GM21717 (cell line): ENCODE results near the gene DNAH14.
"Not testable (repeated sequence)": the region's sequence is repeated elsewhere in the genome, so short reads cannot be mapped to it uniquely, and the experiment has no call there.

Source experiments
- ATAC-seq: cut with Tn5 transposase; IDR thresholded peaks from one replicate; pipeline ENCODE4 v1.9.1; 2021; ENCODE audit warnings: mild to moderate bottlenecking, moderate library complexity; ENCODE audit not compliant: unreplicated experiment

DNAH14 gene

GRCh38 chr1:225335098-225335778 lies 405.8 kb downstream of the DNAH14 start:
- not testable (repeated sequence) for ATAC-seq

- ATAC-seq, result no peak
These were observed 409.1 kb downstream of the DNAH14 start for GRCh38 chr1:225338545-225338944.

DNA sequence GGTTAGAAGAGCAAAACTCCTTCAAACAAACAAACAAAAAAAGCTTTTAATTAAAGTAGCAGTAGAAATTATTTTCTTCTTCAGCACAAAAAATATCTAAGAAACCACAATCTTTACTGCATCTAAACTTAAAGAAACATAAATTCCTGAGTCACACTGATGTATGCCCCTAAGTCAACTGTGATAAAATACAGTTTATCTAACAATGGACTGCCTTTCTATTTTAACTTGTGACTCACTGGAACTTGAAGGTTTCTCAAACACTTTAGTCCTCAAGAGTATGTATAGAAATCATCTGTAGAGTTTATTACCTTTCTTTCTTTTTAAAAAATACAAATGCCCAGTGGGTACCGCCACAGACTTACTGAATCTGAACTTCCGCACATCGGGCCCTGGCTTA lies 412.2 kb downstream of the DNAH14 start:
- no peak for ATAC-seq

- ATAC-seq, result no peak
These were observed 413.2 kb downstream of the DNAH14 start for GRCh38 chr1:225342695-225343094.

DNA sequence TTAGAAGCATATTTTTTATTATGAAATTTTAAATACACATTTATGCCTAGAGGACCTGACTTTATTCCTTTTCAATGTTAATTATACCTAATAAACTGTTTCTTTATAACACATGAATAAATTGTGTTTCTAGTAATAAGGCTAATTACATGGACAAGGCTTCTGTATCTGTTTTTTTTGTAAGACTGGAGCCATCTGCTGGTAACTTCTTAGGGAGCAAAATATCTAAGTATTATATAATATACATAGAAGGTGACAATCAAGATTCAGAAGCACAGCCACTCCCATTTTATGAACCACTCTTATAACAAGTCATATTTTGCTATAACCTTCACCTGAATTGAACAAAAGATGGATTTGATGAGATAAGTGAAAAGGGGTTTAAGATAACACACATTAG lies 414.1 kb downstream of the DNAH14 start:
- ATAC-seq, result no peak

GRCh38 chr1:225347123-225347683 lies 417.7 kb downstream of the DNAH14 start:
- no peak for ATAC-seq

DNA sequence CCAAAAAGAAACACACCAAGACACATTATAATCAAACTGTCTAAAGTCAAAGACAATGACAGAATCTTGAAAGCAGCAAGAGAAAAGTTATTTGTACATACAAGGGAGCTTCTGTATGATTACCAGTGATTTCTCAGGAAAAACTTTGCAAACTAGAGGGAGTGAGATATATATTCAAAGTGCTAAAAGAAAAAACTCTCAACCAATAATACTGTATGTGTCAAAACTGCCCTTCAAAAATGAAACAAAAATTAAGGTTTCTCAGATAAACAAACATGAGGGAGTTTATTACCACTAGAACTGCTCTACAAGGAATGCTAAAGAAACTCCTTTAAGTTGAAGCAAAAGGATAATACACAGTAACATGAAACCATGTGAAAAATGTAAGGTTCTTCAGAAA lies 418.9 kb downstream of the DNAH14 start:
- ATAC-seq, result no peak

GRCh38 chr1:225349826-225350225 lies 420.4 kb downstream of the DNAH14 start:
- ATAC-seq, result no peak

DNA sequence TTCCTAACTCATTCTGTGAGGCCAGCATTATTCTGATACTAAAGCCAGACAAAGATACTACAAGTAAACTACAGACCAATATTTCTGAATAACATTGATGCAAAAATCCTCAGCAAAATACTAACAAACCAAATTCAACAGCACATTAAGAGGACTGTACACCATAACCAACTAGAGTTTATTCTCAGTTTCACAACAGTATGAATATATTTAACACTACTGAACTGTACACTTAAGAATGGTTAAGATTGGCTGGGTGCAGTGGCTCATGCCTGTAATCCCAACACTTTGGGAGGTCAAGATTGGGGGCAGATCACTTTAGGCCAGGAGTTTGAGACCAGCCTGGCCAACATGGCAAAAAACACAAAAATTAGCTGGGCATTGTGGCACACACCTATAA lies 421.4 kb downstream of the DNAH14 start:
- no peak for ATAC-seq

GRCh38 chr1:225354906-225355305 lies 425.4 kb downstream of the DNAH14 start:
- ATAC-seq, result no peak

- no peak for ATAC-seq
These were observed 426.4 kb downstream of the DNAH14 start for GRCh38 chr1:225355863-225356262.

- no peak for ATAC-seq
These were observed 430.6 kb downstream of the DNAH14 start for GRCh38 chr1:225360119-225360518.

DNA sequence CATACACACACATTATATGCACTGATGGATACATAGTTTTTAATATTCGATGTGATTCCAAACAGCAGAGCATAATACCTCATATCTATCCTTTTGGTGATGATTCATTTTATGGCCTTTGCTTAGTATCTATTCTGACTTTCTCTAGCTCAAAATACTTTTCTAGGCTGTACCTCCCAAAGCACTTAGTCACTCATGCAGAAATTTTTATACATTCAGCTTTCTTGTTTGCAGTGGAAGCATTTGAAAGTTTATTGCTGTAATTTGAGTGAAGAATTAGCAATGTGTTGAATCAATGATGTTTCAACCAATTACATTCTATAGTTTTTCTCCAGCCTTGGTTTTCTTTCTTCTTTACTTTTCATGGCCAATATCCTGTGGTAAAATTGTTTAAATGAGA lies 431.7 kb downstream of the DNAH14 start:
- no peak for ATAC-seq

GRCh38 chr1:225362805-225363204 lies 433.3 kb downstream of the DNAH14 start:
- no peak for ATAC-seq

DNA sequence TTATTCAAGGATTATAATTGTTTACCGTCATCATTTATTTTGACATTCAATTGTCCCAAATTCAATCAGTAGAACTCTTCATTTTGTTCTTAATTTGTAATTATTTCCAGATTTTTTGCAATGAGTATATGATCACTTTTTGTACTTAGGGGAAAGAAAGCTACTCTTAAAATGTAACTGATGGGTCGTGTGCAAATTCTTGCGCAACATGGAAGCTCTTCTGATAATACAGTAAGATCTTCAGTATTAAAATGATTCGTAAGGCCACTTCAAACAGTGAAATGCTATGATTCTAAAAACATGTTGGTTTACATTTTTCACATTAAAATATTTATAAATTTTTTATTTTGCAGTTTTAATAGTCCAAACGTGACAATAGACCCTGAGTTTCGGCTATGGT lies 435.0 kb downstream of the DNAH14 start:
- no peak for ATAC-seq

GRCh38 chr1:225366018-225366417 lies 436.5 kb downstream of the DNAH14 start:
- ATAC-seq, result no peak

DNA sequence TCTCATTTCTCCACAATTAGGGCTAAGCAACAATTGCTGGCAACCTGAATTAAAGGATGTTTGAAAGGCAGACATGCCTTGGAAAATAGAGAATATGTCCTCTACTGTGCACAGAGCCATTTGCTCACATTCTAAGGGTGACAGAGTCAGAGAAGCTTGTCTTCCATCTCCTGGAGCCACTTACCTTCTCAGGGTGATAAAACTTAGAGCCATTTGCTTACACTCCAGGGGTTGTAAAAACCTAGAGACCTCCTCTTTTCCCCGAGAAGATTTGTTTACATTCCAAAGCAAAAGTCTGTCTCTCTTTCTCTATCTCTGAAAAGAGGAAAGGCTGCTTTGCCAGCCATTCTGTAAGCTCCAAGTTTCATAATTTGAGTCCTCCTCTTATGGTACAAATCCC lies 437.1 kb downstream of the DNAH14 start:
- ATAC-seq, result no peak

DNA sequence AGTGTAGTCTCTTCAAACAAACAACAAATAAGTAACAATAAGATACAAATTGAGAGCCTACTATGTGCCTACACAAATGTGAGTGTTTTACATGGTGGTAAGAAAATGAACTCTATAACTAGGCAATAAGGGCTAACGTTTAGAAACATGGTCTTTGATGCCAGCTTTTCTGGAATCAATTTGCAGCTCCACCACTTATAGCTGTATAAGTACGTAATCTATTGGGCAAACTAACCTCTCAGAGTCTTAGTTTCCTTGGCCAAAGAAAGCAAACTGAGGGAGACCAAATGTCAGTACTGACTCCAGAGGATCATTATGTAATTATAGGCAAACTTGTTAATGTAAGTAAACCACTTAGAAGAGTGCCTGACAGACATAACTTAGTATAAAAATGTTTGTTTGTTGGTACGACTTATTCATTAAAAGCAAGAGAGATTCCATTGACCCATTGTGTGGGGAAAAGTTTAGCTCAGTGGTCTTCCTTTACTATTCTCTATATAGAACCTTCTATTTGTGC lies 438.6 kb downstream of the DNAH14 start:
- no peak for ATAC-seq

DNA sequence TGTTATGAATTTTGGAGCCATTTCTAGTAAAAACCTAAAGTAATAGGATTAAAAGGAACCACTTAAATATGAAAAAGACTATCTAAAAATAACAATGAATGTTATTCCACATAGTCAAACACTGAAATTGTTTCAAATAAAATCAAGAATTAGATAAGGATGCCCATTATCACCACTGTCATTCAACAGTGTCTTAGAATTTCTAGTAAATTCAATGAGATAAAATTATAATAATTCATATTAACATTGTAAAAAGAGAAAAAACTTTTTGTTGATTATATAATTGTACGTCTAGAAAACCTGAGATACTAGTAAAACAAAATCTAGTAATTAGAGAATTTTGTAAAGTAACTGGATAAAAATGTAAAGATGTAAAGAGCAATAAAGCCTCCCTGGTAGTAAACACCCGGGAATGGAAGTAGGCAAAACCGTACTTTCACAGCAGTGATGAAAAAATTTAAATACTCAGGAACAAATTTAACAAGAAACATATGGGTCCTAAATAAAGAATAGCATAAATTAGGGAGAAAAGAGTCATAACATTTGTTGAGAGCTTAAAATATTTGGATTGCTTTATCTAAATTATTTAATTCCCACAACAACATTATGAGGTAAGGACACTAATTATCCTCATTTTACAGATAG lies 442.0 kb downstream of the DNAH14 start:
- no peak for ATAC-seq

DNA sequence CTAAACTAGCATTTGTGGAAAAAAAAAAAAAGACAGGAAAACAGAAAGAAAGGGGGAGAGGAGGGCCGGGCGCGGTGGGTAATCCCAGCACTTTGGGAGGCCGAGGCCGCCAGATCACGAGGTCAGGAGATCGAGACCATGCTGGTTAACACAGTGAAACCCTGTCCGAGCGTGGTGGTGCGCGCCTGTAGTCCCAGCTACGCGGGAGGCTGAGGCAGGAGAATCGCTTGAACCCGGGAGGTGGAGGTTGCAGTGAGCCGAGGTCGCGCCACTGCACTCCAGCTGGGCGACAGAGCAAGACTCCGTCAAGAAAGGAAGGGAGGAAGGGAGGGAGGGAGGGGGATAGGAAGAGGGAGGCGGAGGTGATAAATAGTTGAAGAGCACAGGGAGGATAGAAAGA lies 443.7 kb downstream of the DNAH14 start:
- no peak for ATAC-seq

DNA sequence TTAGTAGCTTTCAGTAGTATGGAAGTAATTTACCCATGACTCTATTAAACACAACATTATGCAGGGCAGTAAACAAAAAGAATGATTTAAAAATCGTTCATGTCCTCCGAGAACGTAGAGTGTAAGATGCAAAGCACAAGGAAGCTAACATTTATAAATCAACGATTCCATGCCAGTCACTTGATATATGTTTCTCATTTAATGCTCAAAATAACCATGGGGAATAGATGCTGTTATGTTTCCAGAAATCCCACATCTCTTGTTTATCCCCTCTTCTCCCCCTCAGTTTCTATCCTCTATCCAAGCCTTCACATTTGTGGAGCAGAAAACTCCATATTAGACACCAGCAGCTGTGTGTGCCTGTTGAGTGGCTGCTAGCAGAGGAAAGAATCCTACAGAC lies 445.5 kb downstream of the DNAH14 start:
- no peak for ATAC-seq

- no peak for ATAC-seq
These were observed 449.4 kb downstream of the DNAH14 start for GRCh38 chr1:225378880-225379279.
